IMR-90 (cell line): ENCODE measurements around the gene RNF19B. TPM values are rescaled to one million over a fixed set of nuclear protein-coding genes. Genes with fewer than 3 reads are reported as not detected.
A peak's percentile ranks its signal among the peaks of the same experiment; 100 is the strongest.

Experiments used
- ATAC-seq: fragments of 200-7000 bp; cut with Tn5 transposase; 2 replicates; pipeline ENCODE4 v1.9.1; 2020; ENCODE audit warnings: low read depth, mild to moderate bottlenecking, moderate library complexity
- BruUV-seq: library from RNA; stranded (reverse); fragments of 400-500 nt; replicated peaks from 2 replicates; lab custom pipeline; 2021; lab: Mats Ljungman, UMichigan
- CTCF ChIA-PET: fragments of 300-600 bp; formaldehyde crosslinking; extraction: SDS; loops from one replicate; lab custom pipeline; 2021; ENCODE audit warnings: antibody characterized with exemption; lab: Yijun Ruan, JAX
- POLR2A ChIA-PET: fragments of 300-600 bp; sonication (Branson Sonifier 250); formaldehyde crosslinking; loops from one replicate; lab custom pipeline; 2022; ENCODE audit warnings: antibody characterized with exemption; ENCODE audit not compliant: unreplicated experiment; lab: Charles Lee
- DNase-seq: peaks from one replicate; pipeline ENCODE4 v3.0.0; 2013
- H2AFZ ChIP-seq: replicated peaks from 2 replicates; pipeline ENCODE3; 2013; ENCODE audit warnings: low read length, mild to moderate bottlenecking; ENCODE audit not compliant: poor library complexity
- H2AK5ac ChIP-seq: 2 replicates; pipeline ENCODE4 v1.6.1; 2013; ENCODE audit warnings: low read depth, low read length, inconsistent platforms
- H2AK9ac ChIP-seq: replicated peaks from 2 replicates; pipeline ENCODE3; 2013; ENCODE audit warnings: mild to moderate bottlenecking, low read depth, low read length, moderate library complexity; ENCODE audit not compliant: poor library complexity
- H2BK120ac ChIP-seq: 2 replicates; pipeline ENCODE4 v1.6.1; 2013; ENCODE audit warnings: low read depth, low read length, inconsistent platforms
- H2BK15ac ChIP-seq: 3 replicates; pipeline ENCODE4 v1.6.1; 2013; ENCODE audit warnings: low read depth, low read length, inconsistent platforms
- H2BK20ac ChIP-seq: 2 replicates; pipeline ENCODE4 v1.6.1; 2013; ENCODE audit warnings: low read depth, mild to moderate bottlenecking, inconsistent platforms, low read length, moderate library complexity
- H2BK5ac ChIP-seq: 2 replicates; pipeline ENCODE4 v1.6.1; 2013; ENCODE audit warnings: mild to moderate bottlenecking, low read depth, low read length, inconsistent platforms; ENCODE audit not compliant: poor library complexity, severe bottlenecking
- H3K14ac ChIP-seq: replicated peaks from 2 replicates; pipeline ENCODE4 v1.6.1; 2013; ENCODE audit warnings: low read depth, low read length, inconsistent platforms
- H3K18ac ChIP-seq: 2 replicates; pipeline ENCODE4 v1.6.1; 2013; ENCODE audit warnings: low read depth, low read length, control low read depth
- H3K23ac ChIP-seq: 2 replicates; pipeline ENCODE4 v1.6.1; 2013; ENCODE audit warnings: low read depth, low read length, inconsistent platforms
- H3K27ac ChIP-seq: 2 replicates; pipeline ENCODE4 v1.5.1; 2013; ENCODE audit warnings: mild to moderate bottlenecking, control low read depth, low read length; ENCODE audit not compliant: insufficient read depth
- H3K27me3 ChIP-seq: 2 replicates; pipeline ENCODE4 v1.6.1; 2013; ENCODE audit warnings: low read length; ENCODE audit not compliant: control insufficient read depth, insufficient read depth
- H3K36me3 ChIP-seq: 2 replicates; pipeline ENCODE4 v1.6.1; 2013; ENCODE audit warnings: low read length, mixed read lengths; ENCODE audit not compliant: control insufficient read depth, insufficient read depth
- H3K4ac ChIP-seq: 2 replicates; pipeline ENCODE4 v1.6.1; 2013; ENCODE audit warnings: low read depth, low read length, inconsistent platforms
- H3K4me1 ChIP-seq: 2 replicates; pipeline ENCODE4 v1.6.1; 2013; ENCODE audit warnings: low read length, mixed read lengths; ENCODE audit not compliant: control insufficient read depth, insufficient read depth
- H3K4me2 ChIP-seq: 2 replicates; pipeline ENCODE4 v1.6.1; 2013; ENCODE audit warnings: low read depth, mild to moderate bottlenecking, control low read depth, low read length, moderate library complexity
- H3K4me3 ChIP-seq: 2 replicates; pipeline ENCODE4 v1.5.1; 2013; ENCODE audit warnings: low read depth, mild to moderate bottlenecking, control low read depth, low read length, moderate library complexity; ENCODE audit not compliant: insufficient read depth
- H3K56ac ChIP-seq: 2 replicates; pipeline ENCODE4 v1.6.1; 2013; ENCODE audit warnings: low read length, inconsistent platforms; ENCODE audit not compliant: insufficient read depth; ENCODE audit errors: extremely low read depth
- H3K79me1 ChIP-seq, 2 experiments: 2 replicates each; pipeline ENCODE4 v1.6.1; 2013; ENCODE audit warnings: low read length in 2 of 2, inconsistent platforms in 1 of 2, low read depth in 1 of 2
- H3K9ac ChIP-seq: 2 replicates; pipeline ENCODE4 v1.6.1; 2013; ENCODE audit warnings: low read depth, low read length, control low read depth
- H3K9me1 ChIP-seq: 2 replicates; pipeline ENCODE4 v1.6.1; 2013; ENCODE audit warnings: low read length, inconsistent platforms; ENCODE audit not compliant: insufficient read depth
- H3K9me3 ChIP-seq: 2 replicates; pipeline ENCODE4 v1.6.1; 2013; ENCODE audit warnings: low read length; ENCODE audit not compliant: control insufficient read depth, insufficient read depth
- H4K20me1 ChIP-seq: 2 replicates; pipeline ENCODE4 v1.6.1; 2013; ENCODE audit warnings: low read length, inconsistent platforms; ENCODE audit not compliant: insufficient read depth
- H4K5ac ChIP-seq: 2 replicates; pipeline ENCODE4 v1.6.1; 2013; ENCODE audit warnings: mild to moderate bottlenecking, low read depth, low read length, control low read depth
- H4K8ac ChIP-seq, 2 experiments: 2 replicates each; pipeline ENCODE4 v1.6.1; 2013; ENCODE audit warnings: low read depth in 2 of 2, low read length in 2 of 2, control low read depth in 1 of 2, inconsistent platforms in 1 of 2
- H4K91ac ChIP-seq: 2 replicates; pipeline ENCODE4 v1.6.1; 2013; ENCODE audit warnings: low read depth, low read length, inconsistent platforms; ENCODE audit not compliant: insufficient read depth
- BHLHE40 ChIP-seq: fragments of 150-350 bp; IDR thresholded peaks from 2 replicates; pipeline ENCODE4 v1.6.1; 2016; ENCODE audit warnings: mild to moderate bottlenecking, low read depth, low read length
- CEBPB ChIP-seq: IDR thresholded peaks from 2 replicates; pipeline ENCODE4 v1.6.1; 2012; ENCODE audit warnings: low read depth, low read length, improper control_type of control experiment
- CHD1 ChIP-seq: IDR thresholded peaks from 2 replicates; pipeline ENCODE4 v1.6.1; 2012; ENCODE audit warnings: low read depth, low read length, improper control_type of control experiment
- ELK1 ChIP-seq: fragments of 150-350 bp; IDR thresholded peaks from 2 replicates; pipeline ENCODE4 v1.6.1; 2016; ENCODE audit warnings: low read depth, mild to moderate bottlenecking, low read length, moderate library complexity, borderline replicate concordance
- MAFK ChIP-seq: IDR thresholded peaks from 2 replicates; pipeline ENCODE4 v1.6.1; 2012; ENCODE audit warnings: low read depth, low read length, improper control_type of control experiment
- MXI1 ChIP-seq: IDR thresholded peaks from 2 replicates; pipeline ENCODE4 v1.6.1; 2012; ENCODE audit warnings: low read depth, mild to moderate bottlenecking, low read length, moderate library complexity, borderline replicate concordance
- NFE2L2 ChIP-seq: fragments of 150-350 bp; IDR thresholded peaks from 2 replicates; pipeline ENCODE4 v1.6.1; 2016; ENCODE audit warnings: low read depth, mild to moderate bottlenecking, low read length
- POLR2A ChIP-seq: IDR thresholded peaks from 2 replicates; pipeline ENCODE4 v1.6.1; 2012; ENCODE audit warnings: mild to moderate bottlenecking, low read depth, low read length
- RAD21 ChIP-seq: IDR thresholded peaks from 2 replicates; pipeline ENCODE4 v1.6.1; 2012; ENCODE audit warnings: low read length, improper control_type of control experiment
- RCOR1 ChIP-seq: IDR thresholded peaks from 2 replicates; pipeline ENCODE4 v1.6.1; 2012; ENCODE audit warnings: mild to moderate bottlenecking, low read length, improper control_type of control experiment; ENCODE audit not compliant: insufficient replicate concordance
- SMC3 ChIP-seq: fragments of 150-350 bp; IDR thresholded peaks from 2 replicates; pipeline ENCODE4 v1.6.1; 2016; ENCODE audit warnings: low read depth, mild to moderate bottlenecking, antibody characterized with exemption, low read length, moderate library complexity
- USF2 ChIP-seq: fragments of 150-350 bp; IDR thresholded peaks from 2 replicates; pipeline ENCODE4 v1.6.1; 2017; ENCODE audit warnings: mild to moderate bottlenecking, antibody characterized with exemption, low read length, low read depth
- WGBS, 2 experiments: methylation state at CpG; one replicate each; pipeline versions ENCODE4 v1.1.5 to v1.1.7; 2013; ENCODE audit warnings: missing lambda C conversion rate in 2 of 2; ENCODE audit not compliant: insufficient read length in 1 of 2; ENCODE audit errors: extremely low coverage in 2 of 2; 5-methylcytosine and 5-hydroxymethylcytosine counted together
- dilution Hi-C: fragments of 300-500 bp; cut with HindIII; formaldehyde crosslinking; loops from one replicate; pipeline ENCODE4 v1.14.3; 2018; ENCODE audit warnings: low sequenced_read_pairs; ENCODE audit not compliant: unreplicated experiment
- in situ Hi-C: fragments of 300-500 bp; cut with MboI; formaldehyde crosslinking; loops from 3 replicates; pipeline ENCODE4 v1.14.3; 2019; ENCODE audit warnings: low sequenced_read_pairs, inconsistent platforms, mixed read lengths
- intact Hi-C: fragments of 100-400 bp; cut with micrococcal nuclease; formaldehyde crosslinking; loops from 2 replicates; pipeline ENCODE4 v1.10.0; 2022
- polyA plus RNA-seq, 3 experiments: library from polyadenylated mRNA; depleted of rRNA; stranded (reverse); fragments of >200 nt; gene quantifications; 2 replicates each; pipeline ENCODE4 v1.2.3, GENCODE V29; 2012; ENCODE audit warnings: low replicate concordance in 1 of 3
- total RNA-seq: library from RNA; depleted of rRNA; stranded (reverse); fragments of >200 nt; gene quantifications from 2 replicates; pipeline ENCODE4 v1.2.3, GENCODE V29; 2012

Gene RNF19B
- total and polyA plus RNA-seq, 2 of the 4 experiments (the other 2 are of a cell fraction): 10.0 to 11.6 TPM

- ATAC-seq: no peak
- no peak for DNase-seq
- Histone ChIP-seq H4K8ac (no peak overlapping the region), H2AK5ac (no peak overlapping the region), H3K79me1 (peaks cover 28 to 47% of the 10 kb centered on the region in 2 experiments), H3K27me3 (no peaks in the 10 kb centered on the region), H3K23ac (peak overlapping the region; percentile 22; the same call in 1 of the 2 replicates), H3K36me3 (no peaks in the 10 kb centered on the region), H3K27ac (no peak overlapping the region), H3K4me1 (peaks cover 10% of the 10 kb centered on the region), H3K9ac (no peak overlapping the region), H3K56ac (no peak overlapping the region), H3K14ac (no peak overlapping the region), H2AK9ac (no peak overlapping the region), H3K9me1 (peaks cover 11% of the 10 kb centered on the region), H4K20me1 (peaks cover 27% of the 10 kb centered on the region), H3K4me2 (no peak overlapping the region), H3K4me3 (no peak overlapping the region), H2BK5ac (no peak overlapping the region), H3K18ac (no peak overlapping the region), H2BK15ac (no peak overlapping the region), H4K5ac (no peak overlapping the region), H2AFZ (no peak overlapping the region), H3K4ac (no peak overlapping the region), H2BK120ac (no peak overlapping the region), H3K9me3 (no peaks in the 10 kb centered on the region), H4K91ac (no peak overlapping the region), H2BK20ac (no peak overlapping the region)
- intact Hi-C loops (no loop called here), dilution Hi-C loops (no loop called here), in situ Hi-C loops (no loop called here)
- TF ChIP-seq BHLHE40 (no peak), ELK1 (no peak), NFE2L2 (no peak), MAFK (no peak), RCOR1 (no peak), CEBPB (no peak), SMC3 (no peak), USF2 (no peak), POLR2A (no peak), RAD21 (no peak), MXI1 (no peak), CHD1 (no peak)
- BruUV-seq: no TSS peak
- ChIA-PET CTCF (no interaction called here), POLR2A (no interaction called here)
- WGBS, 2 experiments: 100% methylated on average over 1 of the region's 8 CpGs; no CpG with 5 or more reads in 1 of the 2 experiments
Measured at GRCh38 chr1:32960819-32961355, 3.7 kb downstream of the RNF19B start.
